HPDE6-E6E7 (cell line): Measurements from ENCODE around the gene RNF13.
"Not testable (repeated sequence)": the region's sequence is repeated elsewhere in the genome, so short reads cannot be mapped to it uniquely, and the experiment has no call there.

ENCODE experiments used
- DNase-seq: peaks from one replicate; pipeline ENCODE4 v3.0.0; 2011; ENCODE audit warnings: missing footprints; ENCODE audit errors: extremely low spot score

The RNF13 gene

GRCh38 chr3:149839896-149840295 lies 26.9 kb downstream of the RNF13 start:
- DNase-seq, result no peak

DNA sequence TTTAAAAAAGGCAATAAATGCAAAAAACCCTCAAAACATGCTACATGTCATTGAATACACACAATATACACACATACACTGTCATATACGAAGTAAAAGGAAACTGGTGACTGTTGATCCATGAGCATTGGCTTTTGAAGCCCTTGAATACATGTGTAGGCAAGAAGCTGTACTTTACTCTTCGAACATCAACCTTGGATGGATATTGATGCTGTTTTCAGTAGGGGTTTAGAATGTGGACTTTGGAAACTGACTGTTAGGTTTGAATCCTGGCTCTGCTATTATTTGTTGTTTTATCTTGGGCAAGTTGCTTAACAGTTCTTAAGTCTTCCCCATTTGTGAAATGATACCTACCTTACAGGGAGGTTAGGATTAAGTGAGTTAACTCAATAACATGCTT lies 30.5 kb downstream of the RNF13 start:
- no peak for DNase-seq

DNA sequence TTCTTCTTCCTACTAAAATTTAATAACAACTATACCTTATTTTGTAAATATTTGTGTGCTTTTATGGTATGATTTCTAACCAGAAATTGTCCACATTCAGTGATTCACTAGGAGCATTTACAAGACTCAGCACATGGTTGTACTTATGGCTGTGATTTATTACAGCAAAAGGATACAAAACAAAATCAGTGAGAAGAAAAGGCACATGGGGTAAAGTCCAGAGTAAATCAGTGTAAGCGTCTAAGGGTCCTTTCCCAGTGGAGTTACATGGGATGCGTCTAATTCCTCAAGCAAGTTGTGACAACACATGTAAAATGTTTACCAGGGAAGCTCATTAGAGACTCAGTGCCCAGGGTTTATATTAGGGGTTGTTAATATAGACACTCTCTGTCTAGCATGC lies 31.1 kb downstream of the RNF13 start:
- DNase-seq, result no peak

- DNase-seq, result no peak
These were observed 32.7 kb downstream of the RNF13 start for GRCh38 chr3:149845570-149846244.

- DNase-seq, result no peak
These were observed 35.2 kb downstream of the RNF13 start for GRCh38 chr3:149848238-149848637.

DNA sequence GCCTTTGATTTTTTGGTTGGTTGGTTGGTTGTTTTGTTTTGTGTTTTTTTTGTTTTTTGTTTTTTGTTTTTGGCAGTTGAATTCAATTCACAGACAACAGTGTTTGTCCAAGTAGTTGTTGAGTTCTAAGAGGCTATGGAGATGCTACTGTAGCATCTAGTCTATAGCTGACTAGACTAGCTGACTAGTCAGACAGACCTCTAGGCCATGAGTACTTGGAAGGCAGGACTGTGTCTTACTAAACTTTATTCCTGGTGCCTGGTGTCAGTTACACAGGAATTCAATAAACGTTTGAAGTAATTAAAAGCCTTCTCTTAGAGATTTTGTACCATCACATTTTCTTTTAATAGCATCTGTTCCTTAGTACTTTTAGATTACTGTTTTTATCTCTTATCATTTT lies 35.7 kb downstream of the RNF13 start:
- DNase-seq, result no peak

GRCh38 chr3:149850787-149851584 lies 38.0 kb downstream of the RNF13 start:
- no peak for DNase-seq

GRCh38 chr3:149858911-149859310 lies 45.9 kb downstream of the RNF13 start:
- no peak for DNase-seq

DNA sequence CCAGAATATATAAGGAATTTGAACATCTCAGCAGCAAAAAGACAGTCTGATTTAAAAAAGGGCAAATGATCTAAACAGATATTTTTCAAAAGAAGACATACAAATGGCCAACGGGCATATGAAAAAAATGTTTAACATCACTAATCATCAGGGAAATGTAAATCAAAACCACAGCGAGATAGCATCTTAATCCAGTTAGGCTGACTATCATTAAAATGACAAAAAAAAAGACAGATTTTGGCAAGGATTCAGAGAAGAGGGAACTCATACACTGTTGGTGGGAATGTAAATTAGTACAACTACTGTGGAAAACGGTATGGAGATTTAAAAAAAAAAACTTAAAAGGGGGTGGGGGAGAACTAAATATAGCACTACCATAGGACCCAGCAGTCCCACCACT lies 47.9 kb downstream of the RNF13 start:
- DNase-seq, result no peak

- DNase-seq, result no peak
These were observed 54.5 kb downstream of the RNF13 start for GRCh38 chr3:149867563-149867962.

GRCh38 chr3:149871855-149872254 lies 58.8 kb downstream of the RNF13 start:
- no peak for DNase-seq

DNA sequence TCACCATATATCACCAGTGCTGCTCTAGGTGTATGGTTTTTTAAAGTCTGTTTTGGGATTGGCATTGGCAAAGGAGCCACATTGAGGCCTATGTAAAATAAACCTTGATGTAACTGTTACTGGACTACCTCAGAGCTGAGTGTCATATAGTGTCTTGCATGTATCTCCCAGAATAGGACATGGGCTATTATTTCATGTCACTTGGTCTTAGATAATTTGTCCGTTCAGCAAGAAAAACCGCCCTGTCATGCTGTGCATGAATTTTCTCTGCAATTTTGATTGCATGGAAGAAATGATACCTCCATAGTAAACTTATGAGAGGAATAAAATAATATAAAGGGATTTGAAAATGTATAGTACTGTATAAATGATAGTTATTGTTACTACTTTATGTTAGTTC lies 59.6 kb downstream of the RNF13 start:
- no peak for DNase-seq

DNA sequence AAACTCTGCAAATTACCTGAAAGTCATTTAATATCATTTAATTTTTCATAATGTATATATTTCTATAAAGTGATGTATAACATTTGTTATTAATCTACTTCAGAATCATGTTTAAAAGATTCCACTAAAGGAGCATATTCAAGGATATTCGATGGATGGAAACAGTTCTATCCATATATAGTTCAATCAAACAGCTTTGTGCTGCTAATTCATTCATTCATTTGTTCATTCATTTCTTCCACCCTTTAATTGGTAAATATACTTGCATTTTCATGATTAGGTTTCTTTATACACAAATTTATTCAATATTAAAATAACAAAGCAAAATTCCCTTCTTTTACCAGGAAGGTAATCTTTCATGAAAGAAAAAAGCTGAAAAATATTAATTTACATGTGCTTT lies 64.7 kb downstream of the RNF13 start:
- no peak for DNase-seq

- peak; percentile 1 for DNase-seq
These were observed 66.9 kb downstream of the RNF13 start for GRCh38 chr3:149879872-149880271.

- DNase-seq, result no peak
These were observed 68.9 kb downstream of the RNF13 start for GRCh38 chr3:149881879-149882278.

DNA sequence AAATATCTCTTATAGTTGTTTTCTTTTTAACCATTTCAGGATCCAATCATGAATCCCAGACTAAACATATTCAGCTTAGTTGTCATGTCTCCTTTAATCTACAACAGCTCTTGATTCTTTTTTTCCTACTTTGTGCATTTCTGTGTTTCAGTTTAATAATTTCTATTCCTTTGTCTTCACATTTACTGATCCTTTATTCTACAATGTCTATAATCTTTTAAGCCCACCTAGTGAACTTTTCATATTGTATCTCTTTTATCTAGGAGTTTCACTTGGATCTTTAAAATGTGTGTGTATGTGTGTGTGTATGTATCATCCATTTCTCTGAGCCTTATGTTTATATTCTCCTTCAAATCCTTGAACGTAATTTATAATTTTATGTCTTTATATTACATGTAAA lies 70.1 kb downstream of the RNF13 start:
- DNase-seq, result no peak

DNA sequence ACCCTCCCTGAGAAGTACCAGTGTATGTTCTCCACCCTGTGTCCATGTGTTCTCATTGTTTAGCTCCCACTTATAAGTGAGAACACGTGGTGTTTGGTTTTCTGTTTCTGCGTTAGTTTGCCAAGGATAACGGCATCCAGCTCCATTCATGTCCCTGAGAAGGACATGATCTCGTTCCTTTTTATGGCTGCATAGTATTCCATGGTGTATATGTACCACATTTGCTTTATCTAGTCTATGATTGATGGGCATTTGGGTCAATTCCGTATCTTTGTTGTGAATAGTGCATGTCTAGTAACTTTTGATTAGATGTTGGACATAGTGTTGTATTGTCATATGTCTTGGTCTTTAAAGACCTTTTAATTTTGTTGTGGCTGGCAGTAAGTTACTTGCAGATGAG lies 70.8 kb downstream of the RNF13 start:
- not testable (repeated sequence) for DNase-seq

DNA sequence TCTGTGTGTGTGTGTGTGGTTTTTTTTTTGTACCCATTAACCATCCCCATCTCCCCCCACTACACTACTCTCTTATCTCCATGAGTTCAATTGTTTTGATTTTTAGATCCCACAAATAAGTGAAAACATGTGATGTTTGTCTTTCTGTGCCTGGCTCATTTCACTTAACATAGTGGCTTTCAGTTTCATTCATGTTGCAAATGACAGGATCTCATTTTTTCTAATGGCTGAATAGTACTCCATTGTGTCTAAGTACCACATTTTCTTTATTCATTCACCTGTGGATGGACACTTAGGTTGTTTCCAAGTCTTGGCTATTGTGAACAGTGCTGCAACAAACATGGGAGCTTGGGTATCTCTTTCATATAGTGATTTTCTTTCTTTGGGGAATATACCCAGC lies 71.8 kb downstream of the RNF13 start:
- not testable (repeated sequence) for DNase-seq

GRCh38 chr3:149886957-149887356 lies 73.9 kb downstream of the RNF13 start:
- DNase-seq, result no peak

- DNase-seq, result no peak
These were observed 78.6 kb downstream of the RNF13 start for GRCh38 chr3:149891621-149892020.

DNA sequence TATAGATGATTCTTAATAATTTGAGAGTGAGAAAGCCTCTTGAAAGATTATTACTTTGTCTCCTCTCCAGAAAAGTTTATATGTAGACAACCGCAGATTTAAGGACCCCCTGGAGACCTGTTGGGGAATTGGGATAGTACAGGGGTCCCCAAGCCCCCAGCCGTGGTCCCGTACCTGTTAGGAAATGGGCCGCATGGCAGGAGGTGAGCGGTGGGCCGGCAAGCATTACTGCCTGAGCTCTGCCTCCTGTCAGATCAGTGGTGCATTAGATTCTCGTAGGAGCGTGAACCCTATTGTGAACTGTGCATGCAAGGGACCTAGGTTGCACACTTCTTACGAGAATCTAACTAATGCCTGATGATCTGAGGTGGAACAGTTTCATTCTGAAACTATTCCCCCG lies 79.4 kb downstream of the RNF13 start:
- DNase-seq, result no peak

GRCh38 chr3:149894205-149894604 lies 81.2 kb downstream of the RNF13 start:
- DNase-seq, result no peak

DNA sequence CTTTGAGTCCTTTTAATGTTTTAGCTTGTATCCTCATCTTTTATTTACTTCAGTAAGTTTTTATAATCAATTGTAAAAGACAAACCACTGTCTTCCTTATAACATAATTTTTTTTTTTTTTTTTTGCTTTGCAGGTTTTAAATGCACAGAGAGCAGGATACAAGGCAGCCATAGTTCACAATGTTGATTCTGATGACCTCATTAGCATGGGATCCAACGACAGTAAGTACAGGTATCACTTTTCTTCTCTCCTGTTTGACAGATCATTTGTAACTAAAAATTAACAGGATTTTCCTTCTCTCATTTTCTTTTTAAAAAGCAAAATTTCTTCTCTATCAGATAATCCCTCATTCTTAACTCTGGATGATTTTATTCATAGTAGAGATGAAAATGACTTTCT lies 82.3 kb downstream of the RNF13 start:
- no peak for DNase-seq
